Peyer's patch (tissue), 4 donors: Measurements from ENCODE around the gene RBM17. TPM values are rescaled to one million over a fixed set of nuclear protein-coding genes. Genes with fewer than 3 reads are reported as not detected.

Source experiments
- DNase-seq, 3 donors: peaks; one replicate each; pipeline ENCODE4 v3.0.0-alpha.2; 2017 to 2019
- H3K27ac ChIP-seq, 4 donors: fragments of 200-600 bp; sonication (generic); one replicate each; pipeline ENCODE4 v1.5.1; 2016 to 2019
- H3K27me3 ChIP-seq, 2 donors: fragments of 200-600 bp; sonication (generic); one replicate each; pipeline ENCODE4 v1.5.1; 2019
- H3K36me3 ChIP-seq, 3 donors: fragments of 200-600 bp; sonication (generic); one replicate each; pipeline ENCODE4 v1.5.1; 2016 to 2019
- H3K4me1 ChIP-seq, 4 donors: fragments of 200-600 bp; sonication (generic); one replicate each; pipeline ENCODE4 v1.5.1; 2016 to 2019
- H3K4me3 ChIP-seq, 4 donors: fragments of 200-600 bp; sonication (generic); 1 replicate in 3 of 4; 2 replicates in 1 of 4; pipeline ENCODE4 v1.5.1; 2016 to 2019; ENCODE audit warnings: mild to moderate bottlenecking in 1 of 4
- H3K9me3 ChIP-seq, 4 donors: fragments of 200-600 bp; sonication (generic); one replicate each; pipeline ENCODE4 v1.5.1; 2016 to 2019; ENCODE audit warnings: mild to moderate bottlenecking in 1 of 4
- POLR2A ChIP-seq, 2 donors: fragments of 450-650 bp; IDR thresholded peaks; one replicate each; pipeline ENCODE4 v1.5.1; 2017; ENCODE audit warnings: antibody characterized with exemption in 2 of 2, mild to moderate bottlenecking in 2 of 2, moderate library complexity in 2 of 2
- total RNA-seq, 4 donors: library from RNA; depleted of rRNA; stranded (reverse); fragments of >200 nt; gene quantifications; one replicate each; pipeline ENCODE4 v1.1.0, GENCODE V29; 2016
- TF ChIP-seq, protein P1 (sequence below), 6 experiments: fragments of 450-650 bp in 4 of 6; fragments of 200-600 bp in 2 of 6; sonication (generic) in 1 of 6; IDR thresholded peaks; one replicate each; pipeline ENCODE4 v1.5.1; 2017 to 2019; ENCODE audit warnings: antibody characterized with exemption in 6 of 6, mild to moderate bottlenecking in 3 of 6, moderate library complexity in 1 of 6

RBM17 gene
- total RNA-seq, 4 donors from 2014 or later: 66.4 to 166 (median 101) TPM

DNA sequence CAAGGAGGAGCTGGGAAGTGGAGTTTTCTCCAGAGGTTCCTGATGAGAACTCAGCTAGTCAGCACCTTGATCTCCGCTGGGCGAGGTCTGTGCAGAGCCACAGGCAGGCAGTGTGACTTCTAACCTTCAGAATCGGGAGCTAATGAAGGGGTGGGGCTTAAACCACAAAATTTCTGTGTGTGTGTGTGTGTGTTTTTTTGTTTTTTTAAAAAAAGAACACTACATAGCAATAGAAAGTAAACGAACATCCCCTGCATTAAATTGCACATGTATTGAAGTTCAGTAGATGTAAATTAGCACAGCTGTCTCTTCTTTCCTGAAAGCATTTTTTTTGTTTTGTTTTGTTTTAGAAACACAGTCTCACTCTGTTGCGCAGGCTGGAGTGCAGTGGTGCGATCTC lies 46.2 kb downstream of the RBM17 start:
- DNase-seq: peak in 1 of 3 donors; percentile 55
- H3K27ac ChIP-seq: no peak overlapping the region
- H3K9me3 ChIP-seq: no peaks in the 10 kb centered on the region
- no peaks in the 10 kb centered on the region for H3K4me1 ChIP-seq
- no peak overlapping the region for H3K4me3 ChIP-seq
- H3K27me3 ChIP-seq: no peaks in the 10 kb centered on the region
- H3K36me3 ChIP-seq: no peaks in the 10 kb centered on the region
- TF ChIP-seq, protein P1, sequence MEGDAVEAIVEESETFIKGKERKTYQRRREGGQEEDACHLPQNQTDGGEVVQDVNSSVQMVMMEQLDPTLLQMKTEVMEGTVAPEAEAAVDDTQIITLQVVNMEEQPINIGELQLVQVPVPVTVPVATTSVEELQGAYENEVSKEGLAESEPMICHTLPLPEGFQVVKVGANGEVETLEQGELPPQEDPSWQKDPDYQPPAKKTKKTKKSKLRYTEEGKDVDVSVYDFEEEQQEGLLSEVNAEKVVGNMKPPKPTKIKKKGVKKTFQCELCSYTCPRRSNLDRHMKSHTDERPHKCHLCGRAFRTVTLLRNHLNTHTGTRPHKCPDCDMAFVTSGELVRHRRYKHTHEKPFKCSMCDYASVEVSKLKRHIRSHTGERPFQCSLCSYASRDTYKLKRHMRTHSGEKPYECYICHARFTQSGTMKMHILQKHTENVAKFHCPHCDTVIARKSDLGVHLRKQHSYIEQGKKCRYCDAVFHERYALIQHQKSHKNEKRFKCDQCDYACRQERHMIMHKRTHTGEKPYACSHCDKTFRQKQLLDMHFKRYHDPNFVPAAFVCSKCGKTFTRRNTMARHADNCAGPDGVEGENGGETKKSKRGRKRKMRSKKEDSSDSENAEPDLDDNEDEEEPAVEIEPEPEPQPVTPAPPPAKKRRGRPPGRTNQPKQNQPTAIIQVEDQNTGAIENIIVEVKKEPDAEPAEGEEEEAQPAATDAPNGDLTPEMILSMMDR (IDR thresholded peaks at IDR 0.05): no peak
- no peak for TF ChIP-seq POLR2A (IDR thresholded peaks at IDR 0.05)

DNA sequence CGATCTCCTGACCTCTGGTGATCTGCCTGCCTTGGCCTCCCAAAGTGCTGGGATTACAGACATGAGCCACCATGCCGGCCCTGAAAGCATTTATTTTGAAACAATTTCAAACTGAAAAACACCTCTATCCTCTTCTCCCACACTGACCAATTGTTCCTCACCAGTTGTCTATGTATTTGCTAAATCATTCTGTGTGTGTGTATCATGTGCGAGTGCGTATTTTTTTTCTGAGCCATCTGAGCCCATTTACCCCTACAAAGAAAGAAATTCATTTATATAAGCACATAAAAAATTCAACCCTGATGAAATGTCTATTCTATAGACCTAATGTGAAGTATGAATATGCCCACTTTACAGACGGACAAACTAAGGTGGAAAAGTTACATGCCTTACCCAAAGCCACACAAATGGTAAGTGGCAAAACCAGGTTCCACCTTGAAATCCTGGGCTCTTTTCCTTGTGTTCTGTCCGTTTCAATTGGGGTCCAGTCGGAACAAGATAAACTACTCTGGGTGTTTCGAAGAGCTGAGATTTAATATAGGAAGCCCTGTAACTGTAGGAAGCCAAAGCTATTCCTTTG lies 46.8 kb downstream of the RBM17 start:
- DNase-seq: no peak
- Histone ChIP-seq H3K27me3 (no peaks in the 10 kb centered on the region), H3K4me1 (peaks cover 0 to 6% (median 2%) of the 10 kb centered on the region in 4 donors), H3K9me3 (no peaks in the 10 kb centered on the region), H3K4me3 (no peak overlapping the region), H3K27ac (no peak overlapping the region), H3K36me3 (no peaks in the 10 kb centered on the region)
- TF ChIP-seq, protein P1 (IDR thresholded peaks at IDR 0.05): no peak
- TF ChIP-seq POLR2A (IDR thresholded peaks at IDR 0.05): no peak

- TF ChIP-seq, protein P1 (IDR thresholded peaks at IDR 0.05): no peak
- Histone ChIP-seq H3K27ac (no peak overlapping the region), H3K9me3 (no peaks in the 10 kb centered on the region), H3K4me1 (peaks cover 0 to 10% (median 3%) of the 10 kb centered on the region in 4 donors), H3K36me3 (no peaks in the 10 kb centered on the region), H3K4me3 (no peak overlapping the region), H3K27me3 (no peaks in the 10 kb centered on the region)
- peak in 2 of 3 donors; percentile 25 to 41 for DNase-seq
These were observed 47.7 kb downstream of the RBM17 start for GRCh38 chr10:6136215-6137201.

DNA sequence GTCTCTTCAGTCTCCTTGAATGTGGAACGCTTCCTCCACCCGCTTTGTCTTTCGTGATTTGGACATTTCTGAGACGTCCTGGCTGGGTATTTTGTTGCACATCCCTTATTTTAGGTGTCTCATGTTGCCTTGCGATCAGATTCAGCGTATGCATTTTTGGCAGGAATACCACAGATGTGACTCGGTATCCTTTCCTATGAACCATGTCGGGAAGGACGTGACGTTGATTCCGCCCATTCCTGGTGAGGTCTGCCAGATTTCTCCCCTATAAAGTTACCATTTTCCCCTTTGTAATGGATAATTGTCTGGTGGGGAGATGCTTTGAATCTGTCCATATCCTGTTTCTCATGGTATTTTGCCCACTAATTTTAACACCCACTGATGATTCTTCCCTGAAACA lies 49.6 kb downstream of the RBM17 start:
- H3K4me1 ChIP-seq: peaks cover 0 to 10% (median 3%) of the 10 kb centered on the region in 4 donors
- no peaks in the 10 kb centered on the region for H3K27me3 ChIP-seq
- no peaks in the 10 kb centered on the region for H3K9me3 ChIP-seq
- TF ChIP-seq, protein P1 (IDR thresholded peaks at IDR 0.05): no peak
- no peak for TF ChIP-seq POLR2A (IDR thresholded peaks at IDR 0.05)
- no peaks in the 10 kb centered on the region for H3K36me3 ChIP-seq
- no peak for DNase-seq
- H3K4me3 ChIP-seq: no peak overlapping the region
- H3K27ac ChIP-seq: no peak overlapping the region

- no peak overlapping the region for H3K4me3 ChIP-seq
- H3K27ac ChIP-seq: no peak overlapping the region
- H3K4me1 ChIP-seq: peaks cover 0 to 10% (median 3%) of the 10 kb centered on the region in 4 donors
- H3K9me3 ChIP-seq: no peaks in the 10 kb centered on the region
- no peak for TF ChIP-seq POLR2A (IDR thresholded peaks at IDR 0.05)
- TF ChIP-seq, protein P1 (IDR thresholded peaks at IDR 0.05): no peak
- H3K27me3 ChIP-seq: no peaks in the 10 kb centered on the region
- no peaks in the 10 kb centered on the region for H3K36me3 ChIP-seq
- DNase-seq: no peak
These were observed 50.6 kb downstream of the RBM17 start for GRCh38 chr10:6139470-6139869.
